ENCODE measurements around the gene KCTD15. TPM values are rescaled to one million over a fixed set of nuclear protein-coding genes. Genes with fewer than 3 reads are reported as not detected.

The KCTD15 gene
- total and polyA plus RNA-seq, 5 donors from 2014 or later: 0.28 to 1.3 (median 0.72) TPM; not detected in 1

Other genes with a start within 250 kb of the KCTD15 start
- 0.27 TPM for gene CHST8, start 174.9 kb upstream of the KCTD15 start, total RNA-seq
- not detected for gene CHST8, start 174.9 kb upstream of the KCTD15 start, polyA plus RNA-seq

Measured in CD4-positive, CD25-positive, alpha-beta regulatory T cell (primary cell).